Stomach (tissue), 9 donors: ENCODE data around the gene GAS6. TPM values are rescaled to one million over a fixed set of nuclear protein-coding genes. Genes with fewer than 3 reads are reported as not detected.

Experiments used
- DNase-seq, 2 donors: peaks; one replicate each; pipeline versions ENCODE4 v3.0.0 to v3.0.0-alpha.2; 2013 to 2019
- H3K27ac ChIP-seq, 5 donors: fragments of 200-600 bp in 4 of 5; sonication (generic) in 4 of 5; one replicate each; pipeline ENCODE4 v1.5.1; 2013 to 2019; ENCODE audit warnings: mild to moderate bottlenecking in 1 of 5, moderate library complexity in 1 of 5
- H3K27me3 ChIP-seq, 3 donors: fragments of 200-600 bp; sonication (generic); one replicate each; pipeline ENCODE4 v1.5.1; 2017 to 2019; ENCODE audit warnings: mixed run types in 1 of 3
- H3K36me3 ChIP-seq, 4 donors: fragments of 200-600 bp; sonication (generic); 1 replicate in 3 of 4; 2 replicates in 1 of 4; pipeline ENCODE4 v1.5.1; 2016 to 2019
- H3K4me1 ChIP-seq, 4 donors: fragments of 200-600 bp; sonication (generic); one replicate each; pipeline ENCODE4 v1.5.1; 2016 to 2019
- H3K4me3 ChIP-seq, 4 donors: fragments of 200-600 bp; sonication (generic) in 3 of 4; one replicate each; pipeline ENCODE4 v1.5.1; 2016 to 2019; ENCODE audit warnings: mild to moderate bottlenecking in 1 of 4
- H3K9me3 ChIP-seq, 4 donors: fragments of 200-600 bp; sonication (generic); one replicate each; pipeline ENCODE4 v1.5.1; 2016 to 2019
- CTCF ChIP-seq, 7 experiments: fragments of 450-650 bp in 4 of 7; fragments of 200-600 bp in 3 of 7; sonication (generic) in 3 of 7; IDR thresholded peaks; one replicate each; pipeline ENCODE4 v1.5.1; 2016 to 2019; ENCODE audit warnings: antibody characterized with exemption in 7 of 7, control low read depth in 2 of 7, mild to moderate bottlenecking in 1 of 7
- EP300 ChIP-seq: sonication (generic); formaldehyde crosslinking; IDR thresholded peaks from one replicate; pipeline ENCODE4 v1.6.1; 2017; ENCODE audit warnings: antibody characterized with exemption
- POLR2A ChIP-seq, 4 donors: fragments of 450-650 bp; IDR thresholded peaks; one replicate each; pipeline ENCODE4 v1.6.1; 2016; ENCODE audit warnings: antibody characterized with exemption in 4 of 4, control low read depth in 2 of 4, mild to moderate bottlenecking in 1 of 4, moderate library complexity in 1 of 4
- POLR2AphosphoS5 ChIP-seq, 3 donors: sonication (generic); formaldehyde crosslinking; IDR thresholded peaks; one replicate each; pipeline ENCODE4 v1.6.1; 2016; ENCODE audit warnings: antibody characterized with exemption in 3 of 3
- WGBS, 5 donors: extraction: QIAGEN DNeasy Blood & Tissue Kit in 3 of 5; methylation state at CpG; one replicate each; pipeline versions ENCODE4 v1.1.5 to v1.1.7; 2013 to 2018; 5-methylcytosine and 5-hydroxymethylcytosine counted together
- intact Hi-C: fragments of 100-400 bp; cut with DNase I; formaldehyde crosslinking; loops from one replicate; pipeline ENCODE4 v1.15.1; 2023; ENCODE audit warnings: low total_unique reads
- polyA plus RNA-seq, 3 donors: library from polyadenylated mRNA; stranded (reverse); fragments of 200-250 nt; gene quantifications; one replicate each; pipeline ENCODE4 v1.2.3, GENCODE V29; 2013
- total RNA-seq, 5 donors: library from RNA; depleted of rRNA; stranded (reverse); fragments of >200 nt; gene quantifications; one replicate each; pipeline versions ENCODE4 v1.1.0 to v1.2.3, GENCODE V29; 2014 to 2016
- donor health status: healthy with polysubstance abuse.
- donor health status: Bipolar disorder and iron deficiency.
- donor health status: healthy.

The GAS6 gene
- total and polyA plus RNA-seq, 8 donors = 31.4 to 409 (median 92.9) TPM

DNA sequence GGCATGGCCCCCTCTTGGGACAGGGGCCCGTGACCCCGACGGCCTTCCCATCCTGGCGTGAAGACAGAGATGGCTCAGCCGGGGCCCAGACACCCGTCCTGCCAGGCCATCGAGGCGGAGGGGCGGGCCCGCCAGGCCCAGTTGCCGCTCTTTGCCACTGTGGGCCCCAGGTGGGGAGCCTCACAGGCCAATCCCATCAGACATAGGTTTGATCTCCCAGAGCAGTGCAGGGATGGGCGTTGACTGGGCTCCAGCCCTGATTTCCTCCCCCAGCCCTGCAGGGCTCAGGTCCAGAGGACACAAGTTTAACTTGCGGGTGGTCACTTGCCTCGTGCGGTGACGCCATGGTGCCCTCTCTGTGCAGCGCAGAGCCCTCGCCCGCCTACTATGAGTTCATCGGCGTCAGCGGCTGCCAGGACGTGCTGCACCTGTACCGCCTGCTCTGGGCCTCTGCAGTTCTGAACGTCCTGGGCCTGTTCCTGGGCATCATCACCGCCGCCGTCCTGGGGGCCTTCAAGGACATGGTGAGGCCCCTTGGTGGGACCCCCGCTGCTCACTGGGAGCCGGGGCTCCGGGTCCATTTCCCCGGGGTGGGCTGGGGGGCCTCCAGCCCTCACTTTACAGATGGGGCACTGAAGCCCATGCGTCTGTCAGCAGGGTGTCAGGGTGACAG, 62.5 kb downstream of the GAS6 start:
- Histone ChIP-seq H3K27ac (no peak overlapping the region), H3K4me3 (no peak overlapping the region), H3K4me1 (peaks cover 0 to 13% (median 11%) of the 10 kb centered on the region in 4 donors), H3K9me3 (no peaks in the 10 kb centered on the region), H3K36me3 (no peaks in the 10 kb centered on the region), H3K27me3 (peaks cover 0 to 11% (median 0%) of the 10 kb centered on the region in 3 donors)
- WGBS, 5 donors = 85 to 92% (median 89%) methylated on average over 16 to 33 of the region's 33 CpGs
- TF ChIP-seq POLR2AphosphoS5 (IDR thresholded peaks at IDR 0.05) (no peak), CTCF (IDR thresholded peaks at IDR 0.05) (no peak), POLR2A (IDR thresholded peaks at IDR 0.05) (no peak), EP300 (no peak)
- DNase-seq = no peak
- intact Hi-C loops = no loop called here

DNA sequence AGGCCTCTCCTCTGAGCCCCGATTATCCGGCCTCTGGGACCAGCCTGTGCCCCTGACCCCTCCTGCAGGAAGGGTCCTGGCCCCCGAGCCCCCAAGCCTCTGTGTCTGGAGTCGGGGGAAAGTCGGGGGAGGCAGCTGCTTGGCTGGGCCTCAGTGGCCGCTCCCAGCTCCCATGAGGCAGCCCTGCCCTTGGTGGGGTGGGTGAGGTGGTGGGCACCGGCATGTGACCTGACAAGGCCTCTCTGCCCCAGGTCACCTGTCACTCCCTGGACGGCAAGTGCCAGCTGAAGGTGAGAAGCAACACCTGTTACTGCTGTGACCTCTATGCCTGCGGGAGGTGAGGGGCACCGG, 63.3 kb downstream of the GAS6 start:
- H3K4me1 ChIP-seq = peaks cover 0 to 13% (median 11%) of the 10 kb centered on the region in 4 donors
- DNase-seq = no peak
- no peaks in the 10 kb centered on the region for H3K36me3 ChIP-seq
- H3K27ac ChIP-seq = no peak overlapping the region
- peaks cover 0 to 11% (median 0%) of the 10 kb centered on the region in 3 donors for H3K27me3 ChIP-seq
- no peak overlapping the region for H3K4me3 ChIP-seq
- intact Hi-C loops = no loop called here
- WGBS, 5 donors = 74 to 92% (median 85%) methylated on average over 7 to 10 of the region's 10 CpGs
- H3K9me3 ChIP-seq = no peaks in the 10 kb centered on the region
- TF ChIP-seq CTCF (IDR thresholded peaks at IDR 0.05) = no peak
- TF ChIP-seq EP300 = no peak
- no peak for TF ChIP-seq POLR2A (IDR thresholded peaks at IDR 0.05)
- no peak for TF ChIP-seq POLR2AphosphoS5 (IDR thresholded peaks at IDR 0.05)

- TF ChIP-seq POLR2AphosphoS5 (IDR thresholded peaks at IDR 0.05) (no peak), CTCF (IDR thresholded peaks at IDR 0.05) (no peak), EP300 (no peak), POLR2A (IDR thresholded peaks at IDR 0.05) (no peak)
- Histone ChIP-seq H3K9me3 (no peaks in the 10 kb centered on the region), H3K4me3 (no peak overlapping the region), H3K27me3 (peaks cover 0 to 24% (median 0%) of the 10 kb centered on the region in 3 donors), H3K27ac (no peak overlapping the region), H3K36me3 (peaks cover 0 to 3% (median 0%) of the 10 kb centered on the region in 4 donors), H3K4me1 (peaks cover 0 to 13% (median 11%) of the 10 kb centered on the region in 4 donors)
- no peak for DNase-seq
- intact Hi-C loops = no loop called here
- WGBS, 5 donors = 71 to 86% (median 81%) methylated on average over 2 of the region's 2 CpGs
These were observed 65.6 kb downstream of the GAS6 start for GRCh38 chr13:113798200-113798811.

- DNase-seq = no peak
- intact Hi-C loops = no loop called here
- Histone ChIP-seq H3K9me3 (no peaks in the 10 kb centered on the region), H3K36me3 (peaks cover 0 to 3% (median 0%) of the 10 kb centered on the region in 4 donors), H3K4me1 (peaks cover 0 to 9% (median 5%) of the 10 kb centered on the region in 4 donors), H3K4me3 (no peak overlapping the region), H3K27me3 (peaks cover 0 to 31% (median 0%) of the 10 kb centered on the region in 3 donors), H3K27ac (no peak overlapping the region)
- TF ChIP-seq EP300 (no peak), POLR2AphosphoS5 (IDR thresholded peaks at IDR 0.05) (no peak), POLR2A (IDR thresholded peaks at IDR 0.05) (no peak), CTCF (IDR thresholded peaks at IDR 0.05) (no peak)
- WGBS, 5 donors = 88 to 93% (median 93%) methylated on average over 29 to 30 of the region's 30 CpGs
These were observed 66.8 kb downstream of the GAS6 start for GRCh38 chr13:113796964-113797676.
